HEK293 (cell line): ENCODE data around the gene CASP14.
A peak's percentile ranks its signal among the peaks of the same experiment; 100 is the strongest.

Experiments
- CTCF ChIA-PET: fragments of 350-600 bp; formaldehyde crosslinking; extraction: SDS; loops from one replicate; lab custom pipeline; 2021; ENCODE audit warnings: antibody characterized with exemption; lab: Yijun Ruan, JAX
- POLR2A ChIA-PET: fragments of 300-600 bp; formaldehyde crosslinking; extraction: SDS; loops from one replicate; lab custom pipeline; 2020; ENCODE audit warnings: antibody characterized with exemption, inconsistent platforms; lab: Yijun Ruan, JAX
- H3K27ac ChIP-seq: fragments of 200-500 bp; sonication (Bioruptor generic); 2 replicates; pipeline ENCODE4 v1.5.1; 2014; ENCODE audit warnings: low read depth, low read length, control low read depth, inconsistent platforms; ENCODE audit errors: extremely low read depth
- H3K36me3 ChIP-seq, 2 experiments: fragments of 200-500 bp in 1 of 2; sonication (Bioruptor generic) in 1 of 2; 1 replicate in 1 of 2; 2 replicates in 1 of 2; pipeline ENCODE4 v1.5.1; 2014 to 2017; ENCODE audit warnings: inconsistent platforms in 2 of 2, low read length in 2 of 2; ENCODE audit not compliant: control insufficient read depth in 2 of 2, insufficient read depth in 1 of 2
- H3K4me1 ChIP-seq: fragments of 200-500 bp; sonication (Bioruptor generic); 2 replicates; pipeline ENCODE4 v1.5.1; 2014; ENCODE audit warnings: mild to moderate bottlenecking, low read length, inconsistent platforms; ENCODE audit not compliant: control insufficient read depth, insufficient read depth
- H3K4me3 ChIP-seq: 2 replicates; pipeline ENCODE4 v1.5.1; 2011; ENCODE audit warnings: low read depth, mild to moderate bottlenecking, control low read depth, low read length, moderate library complexity
- H3K9me3 ChIP-seq: fragments of 200-500 bp; sonication (Bioruptor generic); 2 replicates; pipeline ENCODE4 v1.5.1; 2014; ENCODE audit warnings: low read depth, low read length, inconsistent platforms; ENCODE audit not compliant: control insufficient read depth, insufficient read depth
- GLI4 ChIP-seq: fragments of 450-650 bp; formaldehyde crosslinking; IDR thresholded peaks from 2 replicates; pipeline ENCODE4 v1.5.1; 2016; ENCODE audit warnings: missing biosample characterization, missing genetic modification characterization
- GLIS1 ChIP-seq: fragments of 450-650 bp; formaldehyde crosslinking; IDR thresholded peaks from 2 replicates; pipeline ENCODE4 v1.5.1; 2016; ENCODE audit warnings: missing biosample characterization, missing genetic modification characterization
- IKZF3 ChIP-seq: fragments of 450-650 bp; IDR thresholded peaks from 2 replicates; pipeline ENCODE4 v1.5.0; 2018; ENCODE audit warnings: missing biosample characterization, mild to moderate bottlenecking, missing genetic modification characterization, moderate library complexity
- OSR2 ChIP-seq: fragments of 450-650 bp; formaldehyde crosslinking; IDR thresholded peaks from 2 replicates; pipeline ENCODE4 v1.5.1; 2016; ENCODE audit warnings: missing biosample characterization, missing genetic modification characterization
- PRDM4 ChIP-seq: fragments of 450-650 bp; formaldehyde crosslinking; IDR thresholded peaks from 2 replicates; pipeline ENCODE4 v1.5.1; 2017; ENCODE audit warnings: missing biosample characterization, missing genetic modification characterization
- REST ChIP-seq: fragments of 450-650 bp; formaldehyde crosslinking; IDR thresholded peaks from 2 replicates; pipeline ENCODE4 v1.5.1; 2016; ENCODE audit warnings: missing biosample characterization, missing genetic modification characterization
- SP7 ChIP-seq: fragments of 450-650 bp; formaldehyde crosslinking; IDR thresholded peaks from 2 replicates; pipeline ENCODE4 v1.5.1; 2016; ENCODE audit warnings: missing biosample characterization, missing genetic modification characterization
- ZBTB21 ChIP-seq: fragments of 450-650 bp; formaldehyde crosslinking; IDR thresholded peaks from 2 replicates; pipeline ENCODE4 v1.5.1; 2017; ENCODE audit warnings: missing biosample characterization, missing genetic modification characterization
- ZBTB48 ChIP-seq: fragments of 450-650 bp; formaldehyde crosslinking; IDR thresholded peaks from 2 replicates; pipeline ENCODE4 v1.5.1; 2016; ENCODE audit warnings: missing biosample characterization, missing genetic modification characterization
- ZFP3 ChIP-seq: fragments of 450-650 bp; formaldehyde crosslinking; IDR thresholded peaks from 2 replicates; pipeline ENCODE4 v1.5.1; 2016; ENCODE audit warnings: low read depth, missing biosample characterization, missing genetic modification characterization
- ZIC2 ChIP-seq: fragments of 450-650 bp; formaldehyde crosslinking; IDR thresholded peaks from 2 replicates; pipeline ENCODE4 v1.5.1; 2016; ENCODE audit warnings: missing biosample characterization, missing genetic modification characterization
- ZNF133 ChIP-seq: fragments of 450-650 bp; formaldehyde crosslinking; IDR thresholded peaks from 2 replicates; pipeline ENCODE4 v1.5.1; 2016; ENCODE audit warnings: missing biosample characterization, missing genetic modification characterization
- ZNF140 ChIP-seq: fragments of 450-650 bp; formaldehyde crosslinking; IDR thresholded peaks from 2 replicates; pipeline ENCODE4 v1.5.1; 2016; ENCODE audit warnings: missing biosample characterization, missing genetic modification characterization
- ZNF214 ChIP-seq: fragments of 450-650 bp; formaldehyde crosslinking; IDR thresholded peaks from 2 replicates; pipeline ENCODE4 v1.5.1; 2017; ENCODE audit warnings: missing biosample characterization, mild to moderate bottlenecking, missing genetic modification characterization, borderline replicate concordance
- ZNF248 ChIP-seq: fragments of 450-650 bp; formaldehyde crosslinking; IDR thresholded peaks from 2 replicates; pipeline ENCODE4 v1.5.1; 2017; ENCODE audit warnings: missing biosample characterization, missing genetic modification characterization
- ZNF26 ChIP-seq: fragments of 450-650 bp; formaldehyde crosslinking; IDR thresholded peaks from 2 replicates; pipeline ENCODE4 v1.5.1; 2016; ENCODE audit warnings: missing biosample characterization, missing genetic modification characterization
- ZNF48 ChIP-seq: fragments of 450-650 bp; formaldehyde crosslinking; IDR thresholded peaks from 2 replicates; pipeline ENCODE4 v1.5.1; 2016; ENCODE audit warnings: missing biosample characterization, missing genetic modification characterization
- ZNF510 ChIP-seq: fragments of 450-650 bp; formaldehyde crosslinking; IDR thresholded peaks from 2 replicates; pipeline ENCODE4 v1.5.1; 2018; ENCODE audit warnings: mild to moderate bottlenecking, missing genetic modification characterization, missing biosample characterization; ENCODE audit not compliant: insufficient replicate concordance
- ZNF521 ChIP-seq: fragments of 450-650 bp; formaldehyde crosslinking; IDR thresholded peaks from 2 replicates; pipeline ENCODE4 v1.5.1; 2017; ENCODE audit warnings: missing biosample characterization, mild to moderate bottlenecking, missing genetic modification characterization
- ZNF530 ChIP-seq: fragments of 450-650 bp; formaldehyde crosslinking; IDR thresholded peaks from 2 replicates; pipeline ENCODE4 v1.5.1; 2016; ENCODE audit warnings: low read depth, missing biosample characterization, missing genetic modification characterization
- ZNF585B ChIP-seq: fragments of 450-650 bp; formaldehyde crosslinking; IDR thresholded peaks from 2 replicates; pipeline ENCODE4 v1.5.1; 2016; ENCODE audit warnings: missing biosample characterization, missing genetic modification characterization
- ZNF600 ChIP-seq: fragments of 450-650 bp; formaldehyde crosslinking; IDR thresholded peaks from 2 replicates; pipeline ENCODE4 v1.5.1; 2016; ENCODE audit warnings: missing biosample characterization, missing genetic modification characterization
- ZNF670 ChIP-seq: fragments of 450-650 bp; formaldehyde crosslinking; IDR thresholded peaks from 2 replicates; pipeline ENCODE4 v1.5.1; 2016; ENCODE audit warnings: missing biosample characterization, missing genetic modification characterization, low read depth
- ZNF701 ChIP-seq: fragments of 450-650 bp; formaldehyde crosslinking; IDR thresholded peaks from 2 replicates; pipeline ENCODE4 v1.5.1; 2016; ENCODE audit warnings: missing biosample characterization, missing genetic modification characterization
- ZNF837 ChIP-seq: fragments of 450-650 bp; formaldehyde crosslinking; IDR thresholded peaks from 2 replicates; pipeline ENCODE4 v1.5.1; 2016; ENCODE audit warnings: missing biosample characterization, missing genetic modification characterization
- ZSCAN4 ChIP-seq: fragments of 450-650 bp; formaldehyde crosslinking; IDR thresholded peaks from 2 replicates; pipeline ENCODE4 v1.5.1; 2017; ENCODE audit warnings: missing biosample characterization, missing genetic modification characterization
- TF ChIP-seq, protein P1 (sequence below): fragments of 450-650 bp; formaldehyde crosslinking; IDR thresholded peaks from 2 replicates; pipeline ENCODE4 v1.5.1; 2016; ENCODE audit warnings: missing biosample characterization, missing genetic modification characterization

Gene CASP14

GRCh38 chr19:15107061-15108010 lies 58.1 kb downstream of the CASP14 start, which contains the start of gene SYDE1:
Gene SYDE1, plus strand, starts transcription at chr19:15107401. Its CDS starts 33 bp downstream, at chr19:15107434.
- Histone ChIP-seq H3K4me1 (no peaks in the 10 kb centered on the region; the same call in 1 of the 2 replicates), H3K4me3 (peak within 1 kb of the TSS; percentile 76), H3K9me3 (no peaks in the 10 kb centered on the region; the same call in 1 of the 2 replicates), H3K27ac (peak within 1 kb of the TSS; percentile 16; the same call in 1 of the 2 replicates), H3K36me3 (peaks cover 0 to 27% of the 10 kb centered on the region in 2 experiments; a peak in 1 of 3 replicates)
- CTCF ChIA-PET, result interaction anchor here (0.7 to 2.2 kb wide), 2 partner anchors 15 to 381 kb away, joined by 3 to 10 read pairs; no protein-coding TSS in a partner anchor
- POLR2A ChIA-PET, result no interaction called here
- TF ChIP-seq ZNF133 (tag by site-specific recombination) (no peak), ZNF48 (no peak), GLI4 (tag by site-specific recombination) (no peak), ZSCAN4 (tag by site-specific recombination) (no peak), GLIS1 (tag by site-specific recombination) (peak; percentile 62), ZNF837 (tag by site-specific recombination) (no peak), ZNF600 (tag by site-specific recombination) (no peak), ZBTB48 (peak; percentile 76; the same call in 1 of the 2 replicates), ZNF26 (no peak), SP7 (tag by site-specific recombination) (0 out of 2 replicates have a peak, but pooled peaks have one; percentile 9), ZNF521 (tag by site-specific recombination) (no peak), IKZF3 (tag by site-specific recombination) (peak; percentile 36; the same call in 1 of the 2 replicates), ZNF140 (tag by site-specific recombination) (no peak), PRDM4 (tag by site-specific recombination) (no peak), ZNF585B (tag by site-specific recombination) (no peak), ZNF248 (no peak), OSR2 (tag by site-specific recombination) (no peak), ZNF214 (tag by site-specific recombination) (no peak), ZNF510 (tag by site-specific recombination) (no peak), ZIC2 (tag by site-specific recombination) (peak; percentile 56), ZFP3 (tag by site-specific recombination) (no peak), ZNF530 (tag by site-specific recombination) (no peak), REST (tag by site-specific recombination) (no peak), ZNF701 (no peak), ZNF670 (tag by site-specific recombination) (no peak), ZBTB21 (tag by site-specific recombination) (no peak)
- TF ChIP-seq, protein P1, sequence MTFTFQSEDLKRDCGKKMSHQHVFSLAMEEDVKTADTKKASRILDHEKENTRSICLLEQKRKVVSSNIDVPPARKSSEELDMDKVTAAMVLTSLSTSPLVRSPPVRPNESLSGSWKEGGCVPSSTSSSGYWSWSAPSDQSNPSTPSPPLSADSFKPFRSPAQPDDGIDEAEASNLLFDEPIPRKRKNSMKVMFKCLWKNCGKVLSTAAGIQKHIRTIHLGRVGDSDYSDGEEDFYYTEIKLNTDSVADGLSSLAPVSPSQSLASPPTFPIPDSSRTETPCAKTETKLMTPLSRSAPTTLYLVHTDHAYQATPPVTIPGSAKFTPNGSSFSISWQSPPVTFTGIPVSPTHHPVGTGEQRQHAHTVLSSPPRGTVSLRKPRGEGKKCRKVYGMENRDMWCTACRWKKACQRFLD, result no peak
